CD8-positive, alpha-beta memory T cell (primary cell): ENCODE results near the gene PTH2R. TPM values are rescaled to one million over a fixed set of nuclear protein-coding genes. Genes with fewer than 3 reads are reported as not detected.

Experiments used
- CTCF ChIA-PET: fragments of 350-600 bp; sonication (Branson Sonifier 250); formaldehyde crosslinking; loops from one replicate; lab custom pipeline; 2021; ENCODE audit warnings: antibody characterized with exemption; lab: Charles Lee
- POLR2A ChIA-PET: fragments of 350-600 bp; sonication (Branson Sonifier 250); formaldehyde crosslinking; loops from one replicate; lab custom pipeline; 2021; ENCODE audit warnings: antibody characterized with exemption; lab: Charles Lee
- DNase-seq, 5 donors: peaks; one replicate each; pipeline versions ENCODE4 v3.0.0 to v3.0.0-alpha.2; 2020 to 2022; ENCODE audit warnings: mixed read lengths in 1 of 5
- H3K27ac ChIP-seq: one replicate; pipeline ENCODE4 v1.7.0; 2013; ENCODE audit warnings: low read depth, mild to moderate bottlenecking, low read length, moderate library complexity
- H3K27me3 ChIP-seq: 2 replicates; pipeline ENCODE4 v1.7.0; 2013; ENCODE audit warnings: low read length, mild to moderate bottlenecking; ENCODE audit not compliant: insufficient read depth, poor library complexity, severe bottlenecking
- H3K36me3 ChIP-seq: 2 replicates; pipeline ENCODE4 v1.7.0; 2013; ENCODE audit warnings: mild to moderate bottlenecking, low read length, moderate library complexity; ENCODE audit not compliant: insufficient read depth
- H3K4me1 ChIP-seq: 2 replicates; pipeline ENCODE4 v1.7.0; 2013; ENCODE audit warnings: mild to moderate bottlenecking, low read length, moderate library complexity; ENCODE audit not compliant: insufficient read depth
- H3K4me3 ChIP-seq: 2 replicates; pipeline ENCODE4 v1.7.0; 2013; ENCODE audit warnings: mild to moderate bottlenecking, low read length
- H3K9me3 ChIP-seq: 2 replicates; pipeline ENCODE4 v1.7.0; 2013; ENCODE audit warnings: mild to moderate bottlenecking, low read length
- H3K27ac Mint-ChIP-seq, 8 donors: one replicate each; pipeline ENCODE4 v1.8.0; 2020 to 2021; ENCODE audit warnings: mixed read lengths in 8 of 8, mild to moderate bottlenecking in 6 of 8, inconsistent platforms in 3 of 8, moderate library complexity in 3 of 8
- H3K27me3 Mint-ChIP-seq, 2 donors: one replicate each; pipeline ENCODE4 v1.8.0; 2020 to 2021; ENCODE audit warnings: mixed read lengths in 2 of 2, mild to moderate bottlenecking in 1 of 2, moderate library complexity in 1 of 2
- H3K36me3 Mint-ChIP-seq, 3 donors: one replicate each; pipeline ENCODE4 v1.8.0; 2020 to 2021; ENCODE audit warnings: mixed read lengths in 3 of 3, inconsistent platforms in 1 of 3, mild to moderate bottlenecking in 1 of 3
- H3K4me1 Mint-ChIP-seq, 3 donors: one replicate each; pipeline ENCODE4 v1.8.0; 2020 to 2021; ENCODE audit warnings: mixed read lengths in 3 of 3, inconsistent platforms in 1 of 3, mild to moderate bottlenecking in 1 of 3
- H3K4me3 Mint-ChIP-seq, 7 donors: one replicate each; pipeline ENCODE4 v1.8.0; 2020 to 2021; ENCODE audit warnings: mixed read lengths in 7 of 7, mild to moderate bottlenecking in 6 of 7, moderate library complexity in 4 of 7, inconsistent platforms in 2 of 7
- H3K9me3 Mint-ChIP-seq, 5 donors: one replicate each; pipeline ENCODE4 v1.8.0; 2020 to 2022; ENCODE audit warnings: mixed read lengths in 5 of 5, mild to moderate bottlenecking in 3 of 5, moderate library complexity in 2 of 5, inconsistent platforms in 1 of 5
- polyA plus RNA-seq: library from polyadenylated mRNA; unstranded; fragments of 300-500 nt; fragmentation: Illumina TruSeq; gene quantifications from one replicate; pipeline ENCODE4 v1.2.3, GENCODE V29; 2021
- total RNA-seq, 2 experiments: library from RNA; stranded (reverse); gene quantifications; one replicate each; pipeline ENCODE4 v1.2.3, GENCODE V29; 2021

The PTH2R gene, protein sequence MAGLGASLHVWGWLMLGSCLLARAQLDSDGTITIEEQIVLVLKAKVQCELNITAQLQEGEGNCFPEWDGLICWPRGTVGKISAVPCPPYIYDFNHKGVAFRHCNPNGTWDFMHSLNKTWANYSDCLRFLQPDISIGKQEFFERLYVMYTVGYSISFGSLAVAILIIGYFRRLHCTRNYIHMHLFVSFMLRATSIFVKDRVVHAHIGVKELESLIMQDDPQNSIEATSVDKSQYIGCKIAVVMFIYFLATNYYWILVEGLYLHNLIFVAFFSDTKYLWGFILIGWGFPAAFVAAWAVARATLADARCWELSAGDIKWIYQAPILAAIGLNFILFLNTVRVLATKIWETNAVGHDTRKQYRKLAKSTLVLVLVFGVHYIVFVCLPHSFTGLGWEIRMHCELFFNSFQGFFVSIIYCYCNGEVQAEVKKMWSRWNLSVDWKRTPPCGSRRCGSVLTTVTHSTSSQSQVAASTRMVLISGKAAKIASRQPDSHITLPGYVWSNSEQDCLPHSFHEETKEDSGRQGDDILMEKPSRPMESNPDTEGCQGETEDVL
- total RNA-seq, result not detected
- not detected for polyA plus RNA-seq

DNA sequence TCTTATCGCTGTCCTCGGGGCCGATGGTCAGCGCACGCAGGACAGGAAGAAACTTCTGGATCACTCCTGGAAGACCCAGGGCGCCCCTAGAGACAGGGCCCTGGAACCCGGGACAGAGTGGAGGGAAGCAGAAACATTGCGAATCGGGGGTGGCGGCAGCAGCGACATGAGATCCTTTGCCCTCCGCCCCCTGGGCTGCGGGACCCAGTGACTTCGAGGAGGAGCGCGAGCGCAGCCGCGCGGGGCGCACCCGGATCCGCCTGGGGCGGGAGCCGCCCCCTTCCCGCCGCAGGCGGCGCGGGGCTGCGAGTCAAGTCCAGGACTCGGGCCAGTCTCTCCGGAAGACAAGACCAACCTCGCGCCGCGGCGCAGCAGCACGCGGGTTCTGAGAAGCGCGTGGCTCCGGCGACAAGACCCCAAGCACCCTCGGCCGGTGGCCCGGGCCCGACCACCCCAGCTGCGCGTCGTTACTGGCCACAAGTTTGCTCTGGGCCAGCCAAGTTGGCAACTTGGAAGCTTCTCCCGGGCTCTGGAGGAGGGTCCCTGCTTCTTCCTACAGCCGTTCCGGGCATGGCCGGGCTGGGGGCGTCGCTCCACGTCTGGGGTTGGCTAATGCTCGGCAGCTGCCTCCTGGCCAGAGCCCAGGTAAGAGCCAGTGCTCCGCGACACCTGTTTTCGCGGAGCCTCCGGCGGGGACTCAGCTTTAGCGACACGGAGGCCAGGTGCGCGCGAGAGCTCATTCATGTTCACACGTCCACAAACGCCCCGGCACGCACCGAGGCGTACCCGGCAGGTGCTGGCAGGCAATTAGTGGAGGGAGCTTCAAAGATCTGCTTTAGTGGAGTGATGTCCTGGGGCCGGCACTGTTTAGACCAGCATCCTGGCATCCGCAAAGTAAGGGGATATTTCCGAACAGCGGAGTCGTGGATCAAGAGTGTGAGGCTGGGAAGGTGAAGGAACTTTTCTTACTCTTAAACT is at the start of gene PTH2R:
TSS of gene PTH2R (plus strand) at position 319 of the 978 bp plus-strand sequence. CDS start at position 571, 252 bp downstream.
- H3K4me1 ChIP-seq, result no peaks in the 10 kb centered on the region
- ChIA-PET CTCF (no interaction called here), POLR2A (no interaction called here)
- H3K27ac ChIP-seq, result no peak within 1 kb of the TSS
- Mint-ChIP-seq H3K27ac (no peak within 1 kb of the TSS), H3K9me3 (no peaks in the 10 kb centered on the region), H3K4me1 (peaks cover 0 to 12% (median 10%) of the 10 kb centered on the region in 3 donors), H3K27me3 (peaks cover 22 to 74% of the 10 kb centered on the region in 2 donors), H3K4me3 (peak within 1 kb of the TSS in 3 of 7 donors; percentile 14 to 77 (median 40)), H3K36me3 (no peaks in the 10 kb centered on the region)
- H3K27me3 ChIP-seq, result peaks cover 11% of the 10 kb centered on the region
- no peak within 1 kb of the TSS for H3K4me3 ChIP-seq
- no peaks in the 10 kb centered on the region for H3K36me3 ChIP-seq
- no peak for DNase-seq
- H3K9me3 ChIP-seq, result no peaks in the 10 kb centered on the region

DNA sequence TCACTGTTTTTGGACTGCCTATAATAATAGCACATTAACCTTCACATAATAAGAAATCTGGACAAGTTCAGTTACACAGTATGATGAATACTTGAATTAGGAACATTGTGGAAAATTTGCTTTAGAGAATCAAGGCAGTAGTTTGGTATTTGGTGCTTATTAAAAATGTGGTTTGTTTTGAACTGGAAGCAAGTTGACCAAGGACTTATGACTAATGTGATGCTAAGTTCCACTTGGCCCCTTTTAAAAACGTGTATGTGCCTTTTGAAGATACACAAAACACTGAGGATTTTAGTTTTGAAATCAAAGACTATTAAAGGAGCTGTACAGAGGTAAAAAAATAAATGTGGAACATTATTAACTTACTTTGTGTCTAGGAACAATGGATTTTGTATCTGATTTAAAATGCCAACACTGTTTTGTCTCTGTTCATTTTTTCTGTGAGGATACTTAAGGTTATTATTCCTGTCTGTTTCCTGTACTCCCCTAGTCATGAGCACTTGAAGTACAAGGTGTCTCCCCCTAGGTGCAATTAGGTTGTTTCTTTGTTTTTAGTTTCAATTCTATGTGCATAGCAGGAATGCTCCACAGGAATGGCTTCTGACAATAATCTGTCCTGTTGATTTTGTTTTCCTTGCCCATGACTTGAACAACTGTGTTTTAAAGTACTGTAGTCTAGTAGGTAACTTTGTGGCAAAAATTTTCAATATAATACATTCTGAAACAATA is 49.6 kb upstream of the PTH2R start:
- H3K36me3 ChIP-seq, result peaks cover 12% of the 10 kb centered on the region
- H3K27me3 Mint-ChIP-seq, result no peaks in the 10 kb centered on the region
- peak overlapping the region; percentile 1 to 70 (median 28) for H3K27ac Mint-ChIP-seq
- CTCF ChIA-PET, result no interaction called here
- H3K4me3 Mint-ChIP-seq, result no peak overlapping the region
- H3K9me3 ChIP-seq, result no peaks in the 10 kb centered on the region
- H3K36me3 Mint-ChIP-seq, result peaks cover 6 to 60% (median 15%) of the 10 kb centered on the region in 3 donors
- POLR2A ChIA-PET, result no interaction called here
- no peaks in the 10 kb centered on the region for H3K27me3 ChIP-seq
- DNase-seq, result no peak
- H3K4me1 ChIP-seq, result no peaks in the 10 kb centered on the region
- H3K9me3 Mint-ChIP-seq, result no peaks in the 10 kb centered on the region
- H3K27ac ChIP-seq, result no peak overlapping the region
- H3K4me3 ChIP-seq, result no peak overlapping the region
- H3K4me1 Mint-ChIP-seq, result peaks cover 4 to 10% (median 4%) of the 10 kb centered on the region in 3 donors

DNA sequence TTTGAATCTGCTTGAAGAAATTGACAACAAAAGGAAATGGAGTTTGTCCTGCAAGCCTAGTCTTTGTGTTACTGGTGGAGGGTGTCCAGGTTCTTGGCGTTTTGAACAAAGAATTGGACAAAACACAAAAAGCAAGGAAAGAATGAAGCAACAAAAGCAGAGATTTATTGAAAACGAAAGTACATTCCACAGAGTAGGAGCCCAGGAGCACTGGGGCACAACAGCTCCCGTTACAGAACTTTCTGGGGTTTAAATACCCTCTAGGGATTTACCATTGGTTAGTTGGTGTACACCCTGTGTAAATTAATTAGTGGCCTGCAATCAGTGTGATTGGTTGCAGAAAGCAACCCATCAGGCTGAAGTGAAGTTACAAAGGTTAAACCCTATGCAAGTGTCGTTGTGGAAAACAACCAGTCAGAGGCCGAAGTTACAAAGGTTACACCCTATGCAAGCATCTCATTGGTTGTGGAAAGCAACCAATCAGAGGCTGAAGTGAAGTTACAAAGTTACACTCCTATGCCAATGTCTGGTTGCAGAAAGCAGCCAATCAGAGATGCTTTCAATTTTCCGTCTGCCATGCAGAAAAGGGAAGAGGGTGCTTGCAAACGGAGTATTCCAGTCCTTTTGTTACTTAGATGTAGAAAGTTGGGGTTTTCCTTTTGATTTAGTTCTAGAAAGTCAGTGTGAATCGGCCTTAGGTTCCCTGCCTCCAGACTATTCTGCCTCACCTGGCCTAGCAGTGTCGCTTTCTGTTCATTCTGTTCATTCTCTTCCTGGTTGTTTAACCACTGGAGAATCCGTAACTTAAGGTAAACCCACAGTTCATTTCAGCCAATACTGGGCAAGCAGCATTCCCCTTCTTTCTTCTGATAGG is 47.6 kb upstream of the PTH2R start:
- ChIA-PET POLR2A (no interaction called here), CTCF (interaction anchor here (1.1 kb wide), 1 partner anchor 14 kb away, joined by 3 read pairs; no protein-coding TSS in a partner anchor)
- Histone ChIP-seq H3K4me3 (no peak overlapping the region), H3K27ac (no peak overlapping the region), H3K36me3 (no peaks in the 10 kb centered on the region), H3K4me1 (no peaks in the 10 kb centered on the region), H3K27me3 (no peaks in the 10 kb centered on the region), H3K9me3 (no peaks in the 10 kb centered on the region)
- Mint-ChIP-seq H3K9me3 (no peaks in the 10 kb centered on the region), H3K27ac (peak overlapping the region in 3 of 8 donors; percentile 26 to 66 (median 47)), H3K4me1 (peaks cover 13 to 21% (median 14%) of the 10 kb centered on the region in 3 donors), H3K4me3 (peak overlapping the region in 3 of 7 donors; percentile 38 to 57 (median 38)), H3K27me3 (no peaks in the 10 kb centered on the region), H3K36me3 (peaks cover 4 to 40% (median 6%) of the 10 kb centered on the region in 3 donors)
- DNase-seq, result no peak

DNA sequence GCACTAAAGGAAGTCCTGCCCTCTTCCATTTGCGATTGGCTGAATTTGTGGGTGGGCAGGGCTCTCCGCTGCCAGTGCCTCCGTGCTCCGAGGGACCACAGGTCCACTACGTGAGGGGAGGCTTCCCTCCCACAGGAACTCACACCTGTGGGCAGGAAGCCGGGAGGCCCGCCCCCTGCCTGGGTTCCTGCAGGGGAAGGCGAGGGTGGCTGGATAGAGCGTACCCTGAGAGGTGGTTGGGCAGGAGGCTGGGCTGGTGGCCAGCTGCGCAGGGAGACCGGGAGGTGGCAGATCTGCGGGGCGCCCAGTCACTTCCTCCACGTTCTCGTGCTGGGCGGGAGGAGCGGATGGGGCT is 47.0 kb upstream of the PTH2R start:
- no peaks in the 10 kb centered on the region for H3K27me3 Mint-ChIP-seq
- peak in 3 of 5 donors; percentile 1 to 39 (median 11) for DNase-seq
- POLR2A ChIA-PET, result no interaction called here
- peak overlapping the region in 1 of 7 donors; percentile 57 for H3K4me3 Mint-ChIP-seq
- H3K27ac Mint-ChIP-seq, result no peak overlapping the region
- peaks cover 3 to 34% (median 8%) of the 10 kb centered on the region in 3 donors for H3K36me3 Mint-ChIP-seq
- Histone ChIP-seq H3K4me1 (no peaks in the 10 kb centered on the region), H3K27ac (no peak overlapping the region), H3K36me3 (no peaks in the 10 kb centered on the region), H3K9me3 (no peaks in the 10 kb centered on the region), H3K4me3 (no peak overlapping the region), H3K27me3 (no peaks in the 10 kb centered on the region)
- H3K9me3 Mint-ChIP-seq, result peaks cover 0 to 3% (median 2%) of the 10 kb centered on the region in 5 donors
- CTCF ChIA-PET, result no interaction called here
- peaks cover 13 to 27% (median 20%) of the 10 kb centered on the region in 3 donors for H3K4me1 Mint-ChIP-seq

DNA sequence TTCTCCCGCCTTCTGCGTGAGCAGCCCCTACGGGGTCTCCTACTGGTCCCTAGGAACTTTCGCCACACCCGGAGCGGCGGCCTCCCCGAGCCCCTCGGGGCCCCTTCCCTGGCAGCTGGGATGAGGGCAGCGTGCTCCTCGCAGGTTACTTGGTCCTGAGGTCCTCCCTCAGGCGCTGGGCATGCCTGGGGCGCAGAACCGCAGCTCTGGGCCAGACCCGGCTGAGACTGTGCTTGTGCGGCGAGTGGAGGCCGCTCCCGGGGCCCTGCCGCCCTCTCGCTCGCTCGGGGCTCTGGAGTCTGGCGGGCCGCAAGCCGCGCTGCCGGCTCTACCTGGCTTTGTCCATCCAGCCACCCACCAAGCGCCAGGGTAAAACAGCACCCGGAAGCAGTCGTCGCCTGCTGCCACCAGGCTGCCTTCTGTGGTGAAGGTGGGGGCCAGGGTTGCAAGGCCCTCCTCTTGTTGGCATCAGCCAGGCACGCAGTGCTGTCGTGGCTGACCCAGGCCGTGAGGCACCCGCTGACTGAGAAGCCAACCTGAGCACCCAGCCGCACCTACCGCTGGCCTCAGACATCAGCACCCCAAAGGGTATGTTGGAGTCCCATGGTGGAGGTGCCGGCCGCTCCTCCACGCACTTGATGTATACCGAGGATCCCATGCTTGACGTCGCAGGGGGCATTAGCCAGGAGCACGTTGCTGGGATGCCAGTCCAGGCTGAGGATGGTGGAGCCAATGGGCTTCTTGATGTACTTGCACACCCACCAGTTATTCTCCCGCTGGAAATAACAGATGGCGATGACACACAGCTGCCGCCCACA is 46.1 kb upstream of the PTH2R start:
- Mint-ChIP-seq H3K4me1 (peaks cover 13 to 27% (median 20%) of the 10 kb centered on the region in 3 donors), H3K27me3 (no peaks in the 10 kb centered on the region), H3K27ac (no peak overlapping the region), H3K9me3 (peaks cover 4 to 11% (median 6%) of the 10 kb centered on the region in 5 donors), H3K4me3 (no peak overlapping the region), H3K36me3 (peaks cover 2 to 25% (median 16%) of the 10 kb centered on the region in 3 donors)
- H3K4me3 ChIP-seq, result no peak overlapping the region
- H3K9me3 ChIP-seq, result no peaks in the 10 kb centered on the region
- CTCF ChIA-PET, result no interaction called here
- DNase-seq, result no peak
- no peaks in the 10 kb centered on the region for H3K36me3 ChIP-seq
- H3K4me1 ChIP-seq, result no peaks in the 10 kb centered on the region
- POLR2A ChIA-PET, result no interaction called here
- H3K27me3 ChIP-seq, result no peaks in the 10 kb centered on the region
- H3K27ac ChIP-seq, result no peak overlapping the region

DNA sequence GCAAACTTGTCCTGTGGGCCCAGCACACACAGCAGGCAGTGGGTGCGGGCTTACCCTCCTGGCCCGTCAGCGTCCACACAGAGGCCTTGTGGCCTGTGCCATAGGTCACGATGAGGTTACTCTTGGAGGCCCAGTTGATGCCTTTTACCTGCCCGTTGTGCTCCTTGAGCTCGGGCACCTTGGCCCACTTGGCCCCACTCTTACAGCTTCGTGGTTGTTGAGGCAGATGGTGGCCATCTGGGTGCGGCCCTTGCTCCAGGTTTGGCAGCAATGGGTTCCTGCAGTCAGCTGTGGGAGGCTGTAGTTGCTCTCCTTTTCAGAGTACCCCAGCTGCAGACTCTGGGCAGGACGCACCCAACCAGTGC is 45.5 kb upstream of the PTH2R start:
- Histone ChIP-seq H3K4me3 (no peak overlapping the region), H3K27me3 (no peaks in the 10 kb centered on the region), H3K4me1 (no peaks in the 10 kb centered on the region), H3K36me3 (no peaks in the 10 kb centered on the region), H3K9me3 (no peaks in the 10 kb centered on the region), H3K27ac (no peak overlapping the region)
- Mint-ChIP-seq H3K4me3 (no peak overlapping the region), H3K4me1 (peaks cover 13 to 27% (median 20%) of the 10 kb centered on the region in 3 donors), H3K27ac (peak overlapping the region in 1 of 8 donors; percentile 44), H3K27me3 (no peaks in the 10 kb centered on the region), H3K36me3 (peaks cover 2 to 21% (median 18%) of the 10 kb centered on the region in 3 donors), H3K9me3 (peaks cover 5 to 11% (median 8%) of the 10 kb centered on the region in 5 donors)
- ChIA-PET POLR2A (no interaction called here), CTCF (no interaction called here)
- DNase-seq, result no peak
